Measurements from ENCODE around the gene FHOD3. TPM values are rescaled to one million over a fixed set of nuclear protein-coding genes. Genes with fewer than 3 reads are reported as not detected.

FHOD3 gene
- polyA plus RNA-seq, 1 experiment: 41.1 TPM

GRCh38 chr18:36448384-36449290 lies 151.1 kb downstream of the FHOD3 start:
- Histone ChIP-seq H3K4me3 (ENCODE audit: low read depth, low read length) (no peak overlapping the region), H3K27ac (ENCODE audit: low read depth, low read length) (no peak overlapping the region), H3K9me3 (ENCODE audit: control insufficient read depth, insufficient read depth, low read length) (no peaks in the 10 kb centered on the region), H3K27me3 (ENCODE audit: control insufficient read depth, insufficient read depth, low read length) (no peaks in the 10 kb centered on the region)
- ChIA-PET POLR2A (no interaction called here), CTCF (interaction anchor here (1.9 kb wide), 1 partner anchor 239 kb away, joined by 7 read pairs; no protein-coding TSS in a partner anchor)
- TF ChIP-seq, protein P1, sequence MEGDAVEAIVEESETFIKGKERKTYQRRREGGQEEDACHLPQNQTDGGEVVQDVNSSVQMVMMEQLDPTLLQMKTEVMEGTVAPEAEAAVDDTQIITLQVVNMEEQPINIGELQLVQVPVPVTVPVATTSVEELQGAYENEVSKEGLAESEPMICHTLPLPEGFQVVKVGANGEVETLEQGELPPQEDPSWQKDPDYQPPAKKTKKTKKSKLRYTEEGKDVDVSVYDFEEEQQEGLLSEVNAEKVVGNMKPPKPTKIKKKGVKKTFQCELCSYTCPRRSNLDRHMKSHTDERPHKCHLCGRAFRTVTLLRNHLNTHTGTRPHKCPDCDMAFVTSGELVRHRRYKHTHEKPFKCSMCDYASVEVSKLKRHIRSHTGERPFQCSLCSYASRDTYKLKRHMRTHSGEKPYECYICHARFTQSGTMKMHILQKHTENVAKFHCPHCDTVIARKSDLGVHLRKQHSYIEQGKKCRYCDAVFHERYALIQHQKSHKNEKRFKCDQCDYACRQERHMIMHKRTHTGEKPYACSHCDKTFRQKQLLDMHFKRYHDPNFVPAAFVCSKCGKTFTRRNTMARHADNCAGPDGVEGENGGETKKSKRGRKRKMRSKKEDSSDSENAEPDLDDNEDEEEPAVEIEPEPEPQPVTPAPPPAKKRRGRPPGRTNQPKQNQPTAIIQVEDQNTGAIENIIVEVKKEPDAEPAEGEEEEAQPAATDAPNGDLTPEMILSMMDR (IDR thresholded peaks at IDR 0.05; ENCODE audit: low read depth, low read length): no peak
- DNase-seq (ENCODE audit: low read depth, low spot score): no peak

GRCh38 chr18:36449451-36449850 lies 151.9 kb downstream of the FHOD3 start:
- ChIA-PET CTCF (interaction anchor here (1.9 kb wide), 1 partner anchor 238 kb away, joined by 7 read pairs; no protein-coding TSS in a partner anchor), POLR2A (no interaction called here)
- Histone ChIP-seq H3K27me3 (ENCODE audit: control insufficient read depth, insufficient read depth, low read length) (no peaks in the 10 kb centered on the region), H3K9me3 (ENCODE audit: control insufficient read depth, insufficient read depth, low read length) (no peaks in the 10 kb centered on the region), H3K27ac (ENCODE audit: low read depth, low read length) (no peak overlapping the region), H3K4me3 (ENCODE audit: low read depth, low read length) (no peak overlapping the region)
- TF ChIP-seq, protein P1 (IDR thresholded peaks at IDR 0.05; ENCODE audit: low read depth, low read length): no peak
- no peak for DNase-seq (ENCODE audit: low read depth, low spot score)

GRCh38 chr18:36450264-36450663 lies 152.8 kb downstream of the FHOD3 start:
- H3K4me3 ChIP-seq (ENCODE audit: low read depth, low read length): no peak overlapping the region
- H3K9me3 ChIP-seq (ENCODE audit: control insufficient read depth, insufficient read depth, low read length): no peaks in the 10 kb centered on the region
- no peak overlapping the region for H3K27ac ChIP-seq (ENCODE audit: low read depth, low read length)
- POLR2A ChIA-PET: no interaction called here
- TF ChIP-seq, protein P1 (IDR thresholded peaks at IDR 0.05; ENCODE audit: low read depth, low read length): no peak
- no peaks in the 10 kb centered on the region for H3K27me3 ChIP-seq (ENCODE audit: control insufficient read depth, insufficient read depth, low read length)
- CTCF ChIA-PET: interaction anchor here (1.4 kb wide), 1 partner anchor 151 kb away, joined by 6 read pairs; no protein-coding TSS in a partner anchor
- no peak for DNase-seq (ENCODE audit: low read depth, low spot score)

DNA sequence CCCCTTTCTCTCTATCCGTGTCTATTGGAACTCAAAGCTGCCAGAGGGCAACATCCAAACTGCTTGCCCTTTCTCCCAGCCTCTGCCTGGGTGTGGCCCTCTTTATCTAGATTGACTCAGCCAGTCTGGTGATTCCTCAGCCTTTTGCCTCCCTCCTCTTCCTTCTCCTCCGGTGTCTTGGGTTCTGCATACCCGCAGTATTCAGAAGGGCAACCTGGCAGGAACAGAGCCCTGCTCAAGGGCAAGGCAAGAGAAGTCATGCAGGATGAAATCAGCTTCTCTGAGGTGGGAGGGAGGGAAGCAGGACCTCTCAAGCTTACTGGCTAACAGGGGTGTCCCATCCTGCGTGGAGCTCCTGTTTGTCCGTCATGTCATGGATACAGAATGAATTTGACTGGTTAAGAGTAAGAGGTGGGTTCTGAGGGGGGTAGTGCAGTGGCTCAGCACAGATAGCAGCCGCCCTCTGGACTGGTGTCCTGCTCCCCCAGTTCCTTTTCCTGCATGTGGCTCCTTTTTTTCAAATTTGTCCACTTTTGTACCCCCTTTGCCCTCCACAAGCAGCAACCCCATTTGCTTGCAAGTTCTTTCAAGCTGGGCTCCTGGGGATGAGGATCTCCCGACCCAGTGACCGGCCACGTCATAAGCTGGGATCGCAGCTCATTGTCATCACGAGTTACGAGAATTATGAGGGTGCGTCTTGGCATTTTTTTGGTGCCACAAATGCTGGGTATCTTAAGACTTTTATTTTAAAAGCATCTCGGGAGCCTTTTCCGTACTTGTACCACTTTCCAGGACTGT lies 154.1 kb downstream of the FHOD3 start:
- no peaks in the 10 kb centered on the region for H3K9me3 ChIP-seq (ENCODE audit: control insufficient read depth, insufficient read depth, low read length)
- ChIA-PET POLR2A (interaction anchor here (0.6 kb wide), 1 partner anchor 341 kb away, joined by 4 read pairs; no protein-coding TSS in a partner anchor), CTCF (interaction anchor here (1.4 kb wide), 1 partner anchor 153 kb away, joined by 6 read pairs; no protein-coding TSS in a partner anchor)
- H3K27me3 ChIP-seq (ENCODE audit: control insufficient read depth, insufficient read depth, low read length): no peaks in the 10 kb centered on the region
- H3K4me3 ChIP-seq (ENCODE audit: low read depth, low read length): no peak overlapping the region
- no peak for DNase-seq (ENCODE audit: low read depth, low spot score)
- TF ChIP-seq, protein P1 (IDR thresholded peaks at IDR 0.05; ENCODE audit: low read depth, low read length): no peak
- H3K27ac ChIP-seq (ENCODE audit: low read depth, low read length): no peak overlapping the region

All from AG04450 (cell line).